K562 (cell line): Measurements from ENCODE around the gene ANK2.

ENCODE experiments used
- CEBPB ChIP-seq: fragments of 450-650 bp; IDR thresholded peaks from 2 replicates; pipeline ENCODE4 v1.6.1; 2016; ENCODE audit warnings: missing genetic modification characterization, missing compliant biosample characterization
- HDAC6 ChIP-seq: IDR thresholded peaks from 2 replicates; pipeline ENCODE4 v1.6.1; 2012; ENCODE audit warnings: low read depth, mild to moderate bottlenecking, control low read depth, inconsistent platforms, low read length, moderate library complexity
- MAX ChIP-seq: sonication (generic); formaldehyde crosslinking; IDR thresholded peaks from 2 replicates; pipeline ENCODE4 v1.9.0; 2022; ENCODE audit warnings: mild to moderate bottlenecking, missing genetic modification reagents
- MYBL2 ChIP-seq, 2 experiments: fragments of 450-650 bp in 1 of 2; sonication (generic) in 1 of 2; formaldehyde crosslinking in 1 of 2; IDR thresholded peaks; 2 replicates each; pipeline versions ENCODE4 v1.6.1 to v1.8.1; 2017 to 2022; ENCODE audit warnings: borderline replicate concordance in 1 of 2, inconsistent platforms in 1 of 2, low read depth in 1 of 2, mild to moderate bottlenecking in 1 of 2, missing genetic modification reagents in 1 of 2, moderate library complexity in 1 of 2
- POLR2A ChIP-seq: fragments of 450-650 bp; conservative IDR thresholded peaks from 2 replicates; pipeline ENCODE4 v1.6.1; 2016
- SNRNP70 ChIP-seq: fragments of 200-400 bp; formaldehyde crosslinking; optimal IDR thresholded peaks from 2 replicates; pipeline ENCODE3; 2017; ENCODE audit warnings: low read depth, low read length
- TAF15 ChIP-seq: fragments of 200-400 bp; formaldehyde crosslinking; IDR thresholded peaks from 2 replicates; pipeline ENCODE4 v1.6.1; 2017; ENCODE audit warnings: mild to moderate bottlenecking, low read depth, low read length, moderate library complexity

- TF ChIP-seq HDAC6, result no peak
- TF ChIP-seq POLR2A, result no peak
- no peak for TF ChIP-seq SNRNP70
- TF ChIP-seq MAX, result no peak
- no peak for TF ChIP-seq MYBL2 (IDR thresholded peaks at IDR 0.05; ENCODE audit: low read depth)
- TF ChIP-seq MYBL2 (CRISPR knock-in tag; IDR thresholded peaks at IDR 0.05; ENCODE audit: borderline replicate concordance), result no peak
- TF ChIP-seq CEBPB (tag), result no peak
- TF ChIP-seq TAF15, result no peak
Measured at GRCh38 chr4:113145519-113146291, 96.3 kb downstream of the ANK2 start.
